WERI-Rb-1 (cell line): ENCODE data around the gene ABCA3.
A peak's percentile ranks its signal among the peaks of the same experiment; 100 is the strongest.

Experiments
- DNase-seq: peaks from one replicate; pipeline ENCODE4 v3.0.0-alpha.2; 2020
- H3K27ac ChIP-seq: fragments of 250-450 bp; sonication (Bioruptor Pico); 2 replicates; pipeline ENCODE4 v1.5.1; 2020; ENCODE audit warnings: mild to moderate bottlenecking, moderate library complexity
- H3K27me3 ChIP-seq: fragments of 250-450 bp; sonication (Bioruptor Pico); 2 replicates; pipeline ENCODE4 v1.5.1; 2021; ENCODE audit warnings: mild to moderate bottlenecking, low read depth, moderate library complexity; ENCODE audit not compliant: insufficient read depth, severe bottlenecking
- H3K36me3 ChIP-seq: fragments of 250-450 bp; sonication (Bioruptor Pico); 2 replicates; pipeline ENCODE4 v1.5.1; 2020; ENCODE audit warnings: mild to moderate bottlenecking, moderate library complexity
- H3K4me3 ChIP-seq: 2 replicates; pipeline ENCODE4 v1.5.1; 2011; ENCODE audit warnings: low read depth, mild to moderate bottlenecking, control low read depth, low read length
- H3K9me3 ChIP-seq: fragments of 250-450 bp; sonication (Bioruptor Pico); 2 replicates; pipeline ENCODE4 v1.5.1; 2021; ENCODE audit warnings: mild to moderate bottlenecking, moderate library complexity; ENCODE audit not compliant: severe bottlenecking
- TF ChIP-seq, protein P1 (sequence below): IDR thresholded peaks from 2 replicates; pipeline ENCODE4 v1.5.1; 2011; ENCODE audit warnings: low read depth, mild to moderate bottlenecking, control low read depth, inconsistent platforms, low read length

ABCA3 gene

GRCh38 chr16:2280461-2280860, 60.1 kb downstream of the ABCA3 start:
- Histone ChIP-seq H3K9me3 (no peaks in the 10 kb centered on the region), H3K36me3 (peaks cover 51% of the 10 kb centered on the region), H3K27ac (peak overlapping the region; percentile 87), H3K27me3 (no peaks in the 10 kb centered on the region), H3K4me3 (no peak overlapping the region)
- no peak for DNase-seq
- TF ChIP-seq, protein P1, sequence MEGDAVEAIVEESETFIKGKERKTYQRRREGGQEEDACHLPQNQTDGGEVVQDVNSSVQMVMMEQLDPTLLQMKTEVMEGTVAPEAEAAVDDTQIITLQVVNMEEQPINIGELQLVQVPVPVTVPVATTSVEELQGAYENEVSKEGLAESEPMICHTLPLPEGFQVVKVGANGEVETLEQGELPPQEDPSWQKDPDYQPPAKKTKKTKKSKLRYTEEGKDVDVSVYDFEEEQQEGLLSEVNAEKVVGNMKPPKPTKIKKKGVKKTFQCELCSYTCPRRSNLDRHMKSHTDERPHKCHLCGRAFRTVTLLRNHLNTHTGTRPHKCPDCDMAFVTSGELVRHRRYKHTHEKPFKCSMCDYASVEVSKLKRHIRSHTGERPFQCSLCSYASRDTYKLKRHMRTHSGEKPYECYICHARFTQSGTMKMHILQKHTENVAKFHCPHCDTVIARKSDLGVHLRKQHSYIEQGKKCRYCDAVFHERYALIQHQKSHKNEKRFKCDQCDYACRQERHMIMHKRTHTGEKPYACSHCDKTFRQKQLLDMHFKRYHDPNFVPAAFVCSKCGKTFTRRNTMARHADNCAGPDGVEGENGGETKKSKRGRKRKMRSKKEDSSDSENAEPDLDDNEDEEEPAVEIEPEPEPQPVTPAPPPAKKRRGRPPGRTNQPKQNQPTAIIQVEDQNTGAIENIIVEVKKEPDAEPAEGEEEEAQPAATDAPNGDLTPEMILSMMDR, result no peak

- DNase-seq, result peak; percentile 69
- peaks cover 40% of the 10 kb centered on the region for H3K36me3 ChIP-seq
- no peaks in the 10 kb centered on the region for H3K9me3 ChIP-seq
- TF ChIP-seq, protein P1, result no peak
- H3K4me3 ChIP-seq, result no peak overlapping the region
- H3K27ac ChIP-seq, result peak overlapping the region; percentile 87
- H3K27me3 ChIP-seq, result no peaks in the 10 kb centered on the region
These were observed 61.4 kb downstream of the ABCA3 start for GRCh38 chr16:2278956-2279800.

DNA sequence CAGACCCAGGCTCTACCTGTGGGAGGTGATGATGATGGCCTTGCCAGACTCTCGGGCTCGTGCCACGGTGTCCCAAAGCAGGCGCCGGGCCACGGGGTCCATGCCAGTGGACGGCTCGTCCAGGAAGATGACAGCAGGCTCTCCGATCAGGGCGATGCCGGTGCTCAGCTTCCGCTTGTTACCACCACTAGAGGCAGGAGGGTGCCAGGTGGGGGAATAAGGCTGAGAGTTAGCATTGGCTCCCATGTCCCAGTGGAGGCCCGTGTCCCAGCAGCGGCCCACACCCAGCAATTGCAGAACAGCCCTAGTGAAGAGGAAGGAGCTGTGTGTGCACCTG, 62.3 kb downstream of the ABCA3 start:
- Histone ChIP-seq H3K27me3 (no peaks in the 10 kb centered on the region), H3K36me3 (peaks cover 40% of the 10 kb centered on the region), H3K9me3 (no peaks in the 10 kb centered on the region), H3K4me3 (no peak overlapping the region), H3K27ac (peak overlapping the region; percentile 87)
- DNase-seq, result peak; percentile 44
- TF ChIP-seq, protein P1, result peak; percentile 58

- no peaks in the 10 kb centered on the region for H3K27me3 ChIP-seq
- H3K9me3 ChIP-seq, result no peaks in the 10 kb centered on the region
- no peak overlapping the region for H3K4me3 ChIP-seq
- H3K27ac ChIP-seq, result peak overlapping the region; percentile 87
- DNase-seq, result no peak
- H3K36me3 ChIP-seq, result peaks cover 43% of the 10 kb centered on the region
- TF ChIP-seq, protein P1, result no peak
These were observed 62.9 kb downstream of the ABCA3 start for GRCh38 chr16:2277466-2278271.

DNA sequence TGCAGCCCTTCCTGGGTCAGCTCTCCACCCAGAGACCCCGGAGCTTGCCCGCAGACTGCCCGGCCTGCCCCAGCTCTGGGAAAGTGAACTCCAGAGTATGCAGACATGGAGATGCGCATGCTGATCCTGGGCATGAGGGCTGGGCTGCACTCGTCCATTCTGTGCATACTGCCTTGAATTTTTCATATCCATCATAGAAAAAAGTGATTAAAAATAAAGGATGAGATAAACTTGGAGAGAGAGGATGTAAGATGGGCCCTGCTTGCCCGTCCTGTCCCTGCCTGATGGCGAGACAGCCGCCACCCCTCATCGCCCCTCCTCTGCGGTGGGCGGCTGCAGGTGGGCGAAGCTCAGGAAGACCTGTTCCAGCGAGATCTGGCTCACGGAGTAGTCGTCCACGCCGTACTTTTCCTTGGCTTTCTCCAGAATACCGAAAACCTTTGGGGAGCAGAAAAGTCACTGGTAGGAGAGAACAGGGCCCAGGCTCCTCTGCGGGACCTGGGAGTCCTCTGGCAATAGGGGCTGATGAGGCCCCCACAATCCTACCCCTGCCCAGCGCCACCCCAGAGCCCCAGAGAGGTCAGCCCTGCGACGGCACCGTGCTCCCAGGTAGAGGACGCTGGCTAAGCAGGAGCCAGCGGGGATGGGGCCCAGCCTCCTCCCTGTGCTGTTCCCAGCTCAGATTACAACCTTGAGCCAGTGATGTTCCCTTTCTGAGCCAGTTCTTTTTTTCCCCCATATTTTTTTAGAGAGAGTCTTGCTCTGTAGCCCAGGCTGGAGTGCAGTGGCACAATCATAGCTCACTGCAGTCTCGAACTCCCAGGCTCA, 63.9 kb downstream of the ABCA3 start:
- TF ChIP-seq, protein P1, result no peak

More for the DNA sequence above, 63.9 kb downstream of the ABCA3 start:
- no peak for DNase-seq
- peak overlapping the region; percentile 91 for H3K27ac ChIP-seq
- H3K36me3 ChIP-seq, result peaks cover 51% of the 10 kb centered on the region
- H3K9me3 ChIP-seq, result no peaks in the 10 kb centered on the region
- H3K27me3 ChIP-seq, result no peaks in the 10 kb centered on the region
- H3K4me3 ChIP-seq, result no peak overlapping the region
